ENCODE measurements around the gene THOC6.
A peak's percentile ranks its signal among the peaks of the same experiment; 100 is the strongest.

The THOC6 gene

GRCh38 chr16:2999929-3000328 is 23.9 kb upstream of the THOC6 start:
- no peak overlapping the region for H3K4me2 ChIP-seq (ENCODE audit: low read length)
- no peaks in the 10 kb centered on the region for H3F3A ChIP-seq (ENCODE audit: insufficient read depth, low read length)
- H4K20me1 ChIP-seq (ENCODE audit: insufficient read depth, low read length), result no peaks in the 10 kb centered on the region
- no peak overlapping the region for H3K9ac ChIP-seq (ENCODE audit: low read length)
- TF ChIP-seq EZH2 (IDR thresholded peaks at IDR 0.05; ENCODE audit: borderline replicate concordance, low read length), result no peak
- H2AFZ ChIP-seq (ENCODE audit: low read length), result no peak overlapping the region
- H3K27me3 ChIP-seq (ENCODE audit: insufficient read depth, low read length), result peaks cover 7% of the 10 kb centered on the region
- H3K79me2 ChIP-seq (ENCODE audit: insufficient read depth, low read length), result no peaks in the 10 kb centered on the region
- H3K9me2 ChIP-seq (ENCODE audit: low read depth, low read length), result no peaks in the 10 kb centered on the region
- H3K36me3 ChIP-seq (ENCODE audit: insufficient read depth, low read length), result no peaks in the 10 kb centered on the region
- peaks cover 3% of the 10 kb centered on the region for H3K4me1 ChIP-seq (ENCODE audit: insufficient read depth, low read length, severe bottlenecking)
- no peaks in the 10 kb centered on the region for H3K9me3 ChIP-seq (ENCODE audit: low read length)
- no peak overlapping the region for H3K27ac ChIP-seq (ENCODE audit: low read depth, low read length, poor library complexity, severe bottlenecking)
- no peak overlapping the region for H3K4me3 ChIP-seq (ENCODE audit: low read depth, low read length, poor library complexity, severe bottlenecking)

GRCh38 chr16:3000540-3000939 is 23.3 kb upstream of the THOC6 start:
- Histone ChIP-seq H3F3A (ENCODE audit: insufficient read depth, low read length) (no peaks in the 10 kb centered on the region), H3K9me2 (ENCODE audit: low read depth, low read length) (no peaks in the 10 kb centered on the region), H3K79me2 (ENCODE audit: insufficient read depth, low read length) (no peaks in the 10 kb centered on the region), H3K4me2 (ENCODE audit: low read length) (no peak overlapping the region), H3K9ac (ENCODE audit: low read length) (no peak overlapping the region), H3K9me3 (ENCODE audit: low read length) (no peaks in the 10 kb centered on the region), H3K27me3 (ENCODE audit: insufficient read depth, low read length) (peaks cover 7% of the 10 kb centered on the region), H3K36me3 (ENCODE audit: insufficient read depth, low read length) (no peaks in the 10 kb centered on the region), H2AFZ (ENCODE audit: low read length) (no peak overlapping the region), H4K20me1 (ENCODE audit: insufficient read depth, low read length) (no peaks in the 10 kb centered on the region), H3K4me1 (ENCODE audit: insufficient read depth, low read length, severe bottlenecking) (peaks cover 4% of the 10 kb centered on the region), H3K27ac (ENCODE audit: low read depth, low read length, poor library complexity, severe bottlenecking) (no peak overlapping the region), H3K4me3 (ENCODE audit: low read depth, low read length, poor library complexity, severe bottlenecking) (no peak overlapping the region)
- TF ChIP-seq EZH2 (IDR thresholded peaks at IDR 0.05; ENCODE audit: borderline replicate concordance, low read length), result no peak
- no peak for TF ChIP-seq CTCF (IDR thresholded peaks at IDR 0.05; ENCODE audit: low read length)

- Histone ChIP-seq H3K9ac (ENCODE audit: low read length) (no peak overlapping the region), H2AFZ (ENCODE audit: low read length) (no peak overlapping the region), H3K9me3 (ENCODE audit: low read length) (no peaks in the 10 kb centered on the region), H3K27ac (ENCODE audit: low read depth, low read length, poor library complexity, severe bottlenecking) (no peak overlapping the region), H4K20me1 (ENCODE audit: insufficient read depth, low read length) (no peaks in the 10 kb centered on the region), H3K4me1 (ENCODE audit: insufficient read depth, low read length, severe bottlenecking) (peaks cover 4% of the 10 kb centered on the region), H3K4me3 (ENCODE audit: low read depth, low read length, poor library complexity, severe bottlenecking) (no peak overlapping the region), H3K79me2 (ENCODE audit: insufficient read depth, low read length) (no peaks in the 10 kb centered on the region), H3K9me2 (ENCODE audit: low read depth, low read length) (no peaks in the 10 kb centered on the region), H3K36me3 (ENCODE audit: insufficient read depth, low read length) (no peaks in the 10 kb centered on the region), H3K4me2 (ENCODE audit: low read length) (no peak overlapping the region), H3F3A (ENCODE audit: insufficient read depth, low read length) (no peaks in the 10 kb centered on the region), H3K27me3 (ENCODE audit: insufficient read depth, low read length) (peaks cover 7% of the 10 kb centered on the region)
- TF ChIP-seq CTCF (IDR thresholded peaks at IDR 0.05; ENCODE audit: low read length) (no peak), EZH2 (IDR thresholded peaks at IDR 0.05; ENCODE audit: borderline replicate concordance, low read length) (no peak)
These were observed 22.5 kb upstream of the THOC6 start for GRCh38 chr16:3001316-3001715.

- peaks cover 20% of the 10 kb centered on the region for H3K27me3 ChIP-seq (ENCODE audit: insufficient read depth, low read length)
- TF ChIP-seq EZH2 (IDR thresholded peaks at IDR 0.05; ENCODE audit: borderline replicate concordance, low read length) (no peak), CTCF (IDR thresholded peaks at IDR 0.05; ENCODE audit: low read length) (peak; percentile 65)
- no peaks in the 10 kb centered on the region for H3F3A ChIP-seq (ENCODE audit: insufficient read depth, low read length)
- H3K27ac ChIP-seq (ENCODE audit: low read depth, low read length, poor library complexity, severe bottlenecking), result no peak overlapping the region
- H3K9me3 ChIP-seq (ENCODE audit: low read length), result no peaks in the 10 kb centered on the region
- no peaks in the 10 kb centered on the region for H3K36me3 ChIP-seq (ENCODE audit: insufficient read depth, low read length)
- H3K4me3 ChIP-seq (ENCODE audit: low read depth, low read length, poor library complexity, severe bottlenecking), result no peak overlapping the region
- peaks cover 4% of the 10 kb centered on the region for H3K4me1 ChIP-seq (ENCODE audit: insufficient read depth, low read length, severe bottlenecking)
- H2AFZ ChIP-seq (ENCODE audit: low read length), result no peak overlapping the region
- no peaks in the 10 kb centered on the region for H3K9me2 ChIP-seq (ENCODE audit: low read depth, low read length)
- H4K20me1 ChIP-seq (ENCODE audit: insufficient read depth, low read length), result no peaks in the 10 kb centered on the region
- H3K79me2 ChIP-seq (ENCODE audit: insufficient read depth, low read length), result no peaks in the 10 kb centered on the region
- H3K4me2 ChIP-seq (ENCODE audit: low read length), result peak overlapping the region; percentile 25; the same call in 1 of the 2 replicates
- no peak overlapping the region for H3K9ac ChIP-seq (ENCODE audit: low read length)
These were observed 20.1 kb upstream of the THOC6 start for GRCh38 chr16:3003582-3004270.

Data from OCI-LY1 (cell line).